GM21723 (cell line): ENCODE data around the gene ASPDH.
"Not testable (repeated sequence)": the region's sequence is repeated elsewhere in the genome, so short reads cannot be mapped to it uniquely, and the experiment has no call there.

ENCODE experiments used
- ATAC-seq: cut with Tn5 transposase; IDR thresholded peaks from one replicate; pipeline ENCODE4 v1.9.1; 2021; ENCODE audit warnings: mild to moderate bottlenecking, moderate library complexity; ENCODE audit not compliant: unreplicated experiment

The ASPDH gene

DNA sequence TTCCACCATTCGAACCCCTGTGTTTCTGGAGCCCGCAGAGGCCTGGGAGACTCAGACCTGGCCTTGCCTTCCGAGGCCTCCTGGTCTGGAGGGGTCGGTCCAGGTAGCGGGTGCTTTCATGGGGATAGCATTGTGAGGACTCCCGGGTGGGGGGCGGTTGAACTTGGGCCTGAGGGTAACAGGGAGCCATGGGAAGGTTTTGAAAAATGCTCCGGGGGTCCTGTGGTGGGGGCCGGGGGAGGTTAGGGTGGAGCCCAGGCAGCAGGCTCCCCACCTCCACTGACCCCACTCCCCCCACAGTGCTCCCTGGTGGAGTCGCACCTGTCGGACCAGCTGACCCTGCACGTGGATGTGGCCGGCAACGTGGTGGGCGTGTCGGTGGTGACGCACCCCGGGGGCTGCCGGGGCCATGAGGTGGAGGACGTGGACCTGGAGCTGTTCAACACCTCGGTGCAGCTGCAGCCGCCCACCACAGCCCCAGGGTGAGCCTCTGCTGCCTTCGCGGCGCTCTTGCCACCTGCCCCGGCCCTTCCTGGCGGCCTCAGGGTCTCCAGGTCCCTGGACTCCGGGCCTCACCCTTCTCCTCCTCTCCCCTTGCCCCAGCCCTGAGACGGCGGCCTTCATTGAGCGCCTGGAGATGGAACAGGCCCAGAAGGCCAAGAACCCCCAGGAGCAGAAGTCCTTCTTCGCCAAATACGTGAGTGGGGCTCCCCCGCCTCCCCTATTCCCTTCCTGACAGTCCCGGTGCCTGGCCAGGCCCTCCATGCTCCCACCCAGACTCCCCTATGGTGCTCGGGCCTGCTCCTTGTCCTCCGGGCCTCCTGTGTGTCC is 33.2 kb downstream of the ASPDH start:
- no peak for ATAC-seq

DNA sequence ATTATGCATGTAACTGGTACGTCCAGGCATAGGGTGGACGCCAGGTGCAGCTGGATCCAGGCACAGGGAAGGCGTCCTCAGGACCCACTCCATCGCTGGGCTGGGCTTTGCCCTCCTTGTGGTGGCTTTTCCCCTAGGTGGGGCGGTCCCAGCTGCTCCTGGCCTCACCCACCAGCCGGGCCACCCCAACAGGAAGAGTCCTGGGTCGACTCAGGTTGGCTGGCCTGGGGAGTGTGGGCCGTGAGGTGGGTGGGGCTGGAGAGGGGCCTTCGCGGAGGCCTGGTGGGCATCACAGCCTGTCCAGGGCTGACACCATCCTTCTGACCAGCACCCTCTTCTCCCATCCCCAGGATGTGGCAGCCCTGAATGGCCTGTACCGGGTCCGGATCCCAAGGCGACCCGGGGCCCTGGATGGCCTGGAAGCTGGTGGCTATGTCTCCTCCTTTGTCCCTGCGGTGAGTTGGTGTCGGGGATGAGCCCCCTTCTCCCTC is 33.9 kb downstream of the ASPDH start:
- ATAC-seq = no peak

DNA sequence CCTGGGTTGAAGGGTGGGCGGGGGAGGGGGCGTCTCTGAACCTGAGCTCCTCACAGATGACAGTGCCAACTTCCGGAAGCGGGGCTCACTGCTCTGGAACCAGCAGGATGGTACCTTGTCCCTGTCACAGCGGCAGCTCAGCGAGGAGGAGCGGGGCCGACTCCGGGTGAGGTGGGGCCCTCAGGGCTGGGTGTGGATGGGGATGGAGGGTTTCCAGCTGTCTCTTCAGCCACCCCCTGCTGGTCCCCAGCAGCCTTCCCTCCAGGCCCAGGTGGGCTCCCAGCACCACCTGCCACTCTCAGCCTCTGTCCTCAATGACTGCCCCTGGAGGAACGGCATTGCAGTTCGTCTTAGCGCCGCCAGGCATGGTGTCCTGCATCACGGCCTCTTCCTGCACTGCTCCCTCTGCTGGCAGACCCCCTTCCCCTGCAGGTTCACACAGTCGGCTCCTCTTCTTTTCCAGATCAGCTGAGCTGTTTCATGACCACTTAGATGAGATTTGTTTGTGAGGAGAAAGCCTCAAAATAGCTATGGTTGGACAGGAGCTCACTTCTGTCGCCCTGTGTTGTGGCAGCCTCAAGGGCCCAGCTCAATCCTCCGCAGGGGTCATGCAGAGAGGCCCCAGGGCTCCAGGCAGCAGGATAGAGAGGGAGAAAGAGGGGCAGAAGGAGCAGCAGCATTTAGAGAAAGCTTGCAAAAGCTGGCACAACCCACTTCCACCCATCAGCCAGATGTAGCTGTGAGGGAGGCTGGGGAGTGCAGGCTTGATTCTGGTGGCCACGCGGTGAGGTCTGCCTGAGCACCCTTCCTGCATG is 34.6 kb downstream of the ASPDH start:
- ATAC-seq = no peak

DNA sequence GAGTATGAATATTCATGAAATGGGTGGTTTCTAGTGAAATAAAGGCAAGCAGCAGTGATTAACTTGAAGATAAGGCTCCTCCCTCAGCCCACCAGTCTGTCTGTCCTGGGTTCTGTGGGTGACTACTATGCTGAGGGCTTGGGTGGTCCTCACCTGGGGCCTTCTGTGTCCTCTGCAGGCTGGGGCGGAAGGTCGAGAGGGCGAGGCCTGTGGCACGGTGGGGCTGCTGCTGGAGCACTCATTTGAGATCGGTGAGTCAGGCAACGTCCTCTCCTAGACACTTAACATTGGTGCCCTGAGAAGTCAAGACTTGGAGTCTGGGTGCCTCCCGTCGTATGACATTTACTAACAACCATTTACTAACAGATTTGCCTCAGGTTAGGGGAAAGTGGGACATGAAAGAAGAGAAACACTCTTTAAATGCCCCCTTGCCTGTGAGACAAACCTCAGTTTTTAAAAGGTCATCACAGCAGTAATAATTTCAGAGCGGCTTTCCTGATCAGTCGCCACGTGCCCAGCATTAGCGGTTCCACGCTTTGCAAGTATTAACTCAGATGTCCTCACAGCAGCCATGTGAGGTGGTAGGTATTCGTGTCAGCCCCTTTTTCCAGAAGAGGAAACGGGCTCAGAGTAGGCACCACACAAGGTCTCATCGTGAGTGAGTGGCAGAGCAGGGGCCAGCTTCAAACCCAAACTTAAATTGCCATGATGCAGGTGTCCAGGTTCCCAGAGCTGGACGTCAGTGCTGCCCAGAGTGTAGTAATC is 35.8 kb downstream of the ASPDH start:
- ATAC-seq = no peak

DNA sequence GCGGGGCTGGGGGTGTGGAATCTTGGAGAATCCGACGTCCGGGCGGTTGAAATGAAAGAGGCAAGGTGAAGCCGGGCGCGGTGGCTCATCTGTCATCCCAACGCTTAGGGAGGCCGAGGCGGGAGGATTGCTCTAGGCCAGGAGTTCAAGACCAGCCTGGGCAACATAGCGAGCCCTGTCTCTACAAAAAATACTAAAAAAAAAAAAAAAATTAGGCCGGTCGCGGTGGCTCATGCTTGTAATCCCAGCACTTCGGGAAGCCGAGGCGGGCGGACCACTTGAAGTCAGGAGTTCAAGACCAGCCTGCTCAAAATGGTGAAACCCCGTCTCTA is 36.8 kb downstream of the ASPDH start:
- ATAC-seq = no peak

DNA sequence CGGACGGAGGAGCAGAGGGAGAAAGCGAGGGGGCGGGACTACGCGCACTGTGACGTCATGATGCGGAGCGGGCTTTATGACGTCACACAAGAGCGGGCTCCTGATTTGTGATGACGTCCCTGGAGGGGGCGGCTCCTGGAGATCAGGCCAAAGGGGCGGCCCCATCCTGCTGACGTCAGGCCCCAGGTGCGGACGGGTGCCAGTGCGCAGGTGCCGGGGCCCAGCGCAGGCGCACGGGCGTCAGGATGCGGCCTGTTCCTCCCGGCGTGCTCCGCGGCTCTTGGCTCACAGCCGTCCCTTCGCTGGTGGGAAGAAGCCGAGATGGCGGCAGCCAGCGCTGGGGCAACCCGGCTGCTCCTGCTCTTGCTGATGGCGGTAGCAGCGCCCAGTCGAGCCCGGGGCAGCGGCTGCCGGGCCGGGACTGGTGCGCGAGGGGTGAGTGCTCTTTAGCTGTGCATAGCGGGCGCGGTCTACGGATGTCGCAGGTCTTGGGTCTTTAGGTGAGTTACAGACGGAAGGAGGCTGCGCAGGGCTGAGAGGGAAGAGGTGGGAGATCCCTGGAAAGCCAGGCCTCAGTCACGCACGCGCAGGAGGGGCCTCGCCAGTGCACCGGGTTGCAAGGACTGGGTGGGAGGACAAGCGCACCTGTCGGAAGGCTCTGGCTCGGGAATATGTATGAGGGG is 37.3 kb downstream of the ASPDH start, which contains the start of the genes EMC10 and GARIN5A:
Gene EMC10, plus strand, starts transcription at position 284 of the 683 bp plus-strand sequence. Its CDS starts 38 bp downstream, at position 322.
Gene GARIN5A, minus strand, starts transcription at position 625 of the 683 bp plus-strand sequence. Its CDS starts 460 bp downstream, at position 165.
- ATAC-seq = peak; percentile 78

DNA sequence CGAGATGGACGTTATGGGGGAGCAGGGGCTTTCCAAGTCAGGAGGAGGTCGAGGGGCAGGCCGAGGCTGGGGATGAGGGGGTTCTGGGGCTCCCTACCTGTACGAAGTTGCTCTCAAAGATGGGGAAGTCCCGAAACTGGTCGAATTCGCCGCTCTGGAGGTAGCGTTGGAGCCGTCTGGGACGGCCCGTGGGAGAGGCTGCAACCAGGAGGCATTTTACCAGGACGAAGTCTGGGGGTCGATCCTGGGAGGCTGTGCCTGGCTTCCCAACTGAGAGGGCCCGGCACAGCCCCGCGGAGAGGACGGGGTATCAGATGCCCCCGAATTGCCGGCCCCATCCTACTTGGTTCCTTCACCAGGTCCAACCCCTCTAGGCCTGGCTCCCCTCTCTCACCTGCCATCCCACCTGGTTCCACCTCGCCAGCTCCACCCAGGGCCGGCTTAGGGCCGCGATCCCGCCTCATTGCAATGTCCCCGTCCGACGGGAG is 37.9 kb downstream of the ASPDH start:
- no peak for ATAC-seq

DNA sequence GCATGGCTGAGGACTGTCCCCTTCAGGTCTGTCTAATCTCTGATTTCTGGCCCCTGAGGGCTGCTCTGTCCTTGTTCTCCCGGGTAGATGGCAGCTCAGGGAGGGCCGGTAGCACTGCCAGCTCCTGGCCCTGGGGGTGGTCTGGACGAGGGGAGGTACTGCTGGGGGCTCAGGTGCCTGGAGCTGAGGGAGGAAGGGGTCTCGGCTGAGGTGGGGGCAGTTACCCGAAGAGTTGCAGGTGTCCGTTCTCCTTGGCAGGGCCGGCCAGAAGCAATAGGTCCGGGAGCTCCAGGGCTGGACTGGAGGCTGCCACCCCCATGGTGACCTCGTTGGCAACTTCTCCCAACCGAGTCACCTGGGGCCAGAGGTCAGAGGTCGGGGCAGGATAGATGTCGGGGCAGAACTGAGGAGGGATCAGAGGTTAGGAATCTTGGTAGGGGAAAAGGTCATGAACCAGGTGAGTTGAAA is 38.6 kb downstream of the ASPDH start:
- no peak for ATAC-seq

DNA sequence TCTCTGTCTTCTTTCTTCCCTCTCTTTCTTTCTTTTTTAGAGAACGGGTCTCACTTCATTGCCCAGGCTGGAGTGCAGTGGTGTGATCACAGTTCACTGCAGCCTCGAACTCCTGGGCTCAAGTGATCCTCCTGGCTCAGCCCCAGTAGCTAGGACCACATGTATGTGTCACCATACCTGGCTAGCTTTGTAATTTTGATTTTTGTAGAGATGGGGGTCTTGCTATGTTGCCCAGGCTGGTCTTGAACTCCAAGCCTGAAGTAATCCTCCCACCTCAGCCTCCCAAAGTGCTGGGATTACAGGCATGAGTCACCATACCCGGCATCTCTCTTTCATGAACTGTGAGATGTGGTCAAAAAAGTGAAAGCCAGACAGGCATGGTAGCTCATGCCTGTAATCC is 40.4 kb downstream of the ASPDH start:
- ATAC-seq = not testable (repeated sequence)

DNA sequence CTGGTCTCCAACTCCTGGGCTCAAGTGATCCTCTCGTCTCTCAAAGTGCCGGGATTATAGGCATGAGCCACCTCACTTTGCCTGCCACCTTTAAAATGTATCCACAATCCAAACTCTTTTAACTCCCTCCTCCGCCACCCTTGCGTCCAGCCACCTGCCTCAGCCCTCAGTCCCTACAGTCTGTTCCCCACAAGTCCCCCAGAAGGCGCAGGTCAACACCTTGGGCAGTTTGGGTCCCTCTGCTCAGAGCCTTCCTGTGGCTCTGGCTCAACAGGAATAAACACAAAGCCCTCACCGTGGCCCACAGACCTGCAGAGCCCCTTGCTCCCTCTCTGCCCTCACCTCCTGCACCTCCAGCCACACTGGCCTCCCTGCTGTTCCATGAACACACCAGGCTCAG is 44.9 kb downstream of the ASPDH start:
- no peak for ATAC-seq

DNA sequence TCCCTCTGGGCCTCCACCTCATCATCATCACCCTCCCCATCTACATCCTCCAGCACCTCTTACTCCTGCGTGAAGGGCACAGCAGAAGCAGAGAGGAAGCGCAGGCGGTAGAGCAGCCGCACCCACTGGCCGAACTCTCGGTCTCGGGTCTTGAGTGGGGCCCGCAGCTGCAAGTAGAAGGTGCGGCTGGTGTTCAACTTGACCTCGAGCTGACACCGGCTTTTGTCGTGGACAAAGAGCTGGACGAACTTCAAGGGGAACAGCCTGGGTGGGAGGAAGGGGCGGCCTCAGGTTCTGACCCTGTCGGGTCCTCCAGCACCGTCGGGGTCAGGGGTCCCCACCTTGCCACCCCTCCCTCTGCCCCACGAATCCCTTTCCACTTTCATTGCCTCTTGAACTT is 46.1 kb downstream of the ASPDH start:
- ATAC-seq = no peak

DNA sequence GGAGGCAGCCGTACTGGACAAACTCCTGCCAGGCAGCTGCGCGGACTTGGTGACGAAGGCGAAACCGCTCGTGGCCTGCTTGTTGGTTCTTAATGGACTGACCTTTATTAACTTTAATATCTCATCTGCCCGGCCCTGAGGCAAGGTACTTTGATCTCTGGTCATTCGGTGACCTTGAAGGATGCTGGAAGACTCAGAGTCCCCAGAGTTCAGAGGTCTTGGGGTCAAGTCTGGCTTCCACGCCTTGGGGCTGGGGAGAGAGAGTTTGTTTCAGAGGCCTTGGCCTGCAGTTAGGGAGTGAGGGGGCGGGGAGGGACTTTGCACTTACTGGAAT is 47.0 kb downstream of the ASPDH start:
- no peak for ATAC-seq

DNA sequence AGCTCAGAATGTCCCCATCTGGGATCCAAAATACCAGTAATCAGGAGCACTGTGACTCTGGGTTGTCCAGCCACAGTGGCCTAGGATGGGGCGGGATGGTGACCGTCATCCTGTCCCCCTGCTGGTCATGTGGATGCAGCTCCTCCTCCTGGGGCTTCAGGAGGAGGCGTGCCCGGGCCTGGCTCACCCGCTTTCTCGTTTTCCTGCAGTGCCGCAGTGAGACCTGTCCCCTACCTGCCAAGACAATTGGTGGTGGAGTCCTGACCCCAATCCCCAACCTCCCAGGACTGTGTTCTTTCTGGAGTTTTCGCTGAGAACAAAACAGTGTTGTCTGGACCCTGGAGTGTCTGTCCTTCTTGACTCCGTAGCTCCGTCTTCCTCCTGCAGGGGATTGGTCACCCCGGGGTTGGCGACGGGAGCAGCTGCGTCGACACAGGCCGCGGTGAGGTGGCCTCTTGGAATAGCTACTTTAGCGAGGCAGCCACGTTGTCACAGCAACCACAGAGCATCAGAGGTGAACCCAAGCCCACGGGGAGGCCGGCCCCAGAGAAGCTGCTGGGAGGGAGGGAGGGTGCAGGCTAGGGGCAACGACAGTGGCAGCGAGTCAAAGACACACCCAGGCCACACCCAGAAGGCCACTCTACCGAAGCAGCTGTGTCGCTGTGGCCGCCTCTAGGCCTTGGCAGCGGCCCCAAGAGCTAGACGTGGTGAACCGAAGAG is 47.6 kb downstream of the ASPDH start:
- no peak for ATAC-seq

DNA sequence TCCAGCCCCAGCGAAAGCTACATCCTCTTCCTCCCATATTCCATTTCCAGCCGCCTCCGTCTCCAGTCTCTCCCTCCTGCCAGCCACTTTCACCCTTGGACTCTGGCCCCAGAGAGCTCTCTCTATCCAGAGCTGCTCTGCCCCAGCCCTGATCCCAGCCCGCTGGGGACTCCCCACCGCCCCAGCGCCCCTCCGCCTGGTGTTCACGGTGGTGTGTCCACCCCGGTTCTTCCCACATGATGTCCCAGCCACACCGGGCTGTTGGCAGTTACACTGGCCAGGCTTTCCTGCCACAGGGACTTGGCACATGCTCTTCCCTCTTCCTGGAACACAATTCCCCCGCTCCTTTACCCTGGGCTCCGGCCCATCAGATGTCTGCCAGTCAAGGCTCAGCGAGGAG is 48.7 kb downstream of the ASPDH start:
- no peak for ATAC-seq

DNA sequence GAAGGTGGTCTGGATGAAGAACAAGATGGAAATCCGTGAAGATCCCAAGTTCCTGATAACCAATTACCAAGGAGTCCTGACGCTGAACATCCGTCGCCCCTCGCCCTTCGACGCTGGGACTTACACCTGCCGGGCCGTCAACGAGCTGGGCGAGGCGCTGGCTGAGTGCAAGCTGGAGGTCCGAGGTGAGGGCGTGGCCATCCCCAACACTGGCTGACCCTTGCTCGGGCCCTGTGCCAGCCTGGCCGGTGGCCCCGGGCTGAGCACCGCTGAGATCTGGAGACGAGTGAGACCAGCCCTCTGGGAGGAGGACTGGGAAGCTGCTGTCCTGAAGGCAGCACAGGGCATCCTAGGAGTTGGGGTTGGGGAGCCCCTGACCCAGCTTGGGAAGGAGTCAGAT is 49.4 kb downstream of the ASPDH start:
- no peak for ATAC-seq

DNA sequence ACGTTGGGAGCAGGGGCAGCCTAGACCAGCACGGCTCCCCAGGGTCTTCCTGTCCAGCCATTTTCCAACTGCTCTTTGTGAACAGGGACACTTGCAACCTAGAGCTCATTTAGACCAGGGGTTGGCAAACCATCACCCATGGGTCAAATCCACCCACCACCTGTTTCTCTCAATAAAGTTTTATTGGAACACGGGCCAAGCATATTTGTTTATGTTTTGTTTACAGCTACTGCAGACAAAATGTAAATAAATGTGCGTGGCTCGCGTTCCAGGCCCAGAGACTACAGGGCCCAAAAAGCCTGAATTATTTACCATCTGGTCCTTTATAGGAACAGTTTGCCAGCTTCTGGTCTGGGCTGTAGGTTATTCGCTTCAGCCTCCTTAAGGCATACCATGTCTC is 50.7 kb downstream of the ASPDH start:
- ATAC-seq = no peak
